Measurements from ENCODE around the gene FGF4. TPM values are rescaled to one million over a fixed set of nuclear protein-coding genes. Genes with fewer than 3 reads are reported as not detected.

Gene FGF4
- total RNA-seq, 1 experiment from 2014 or later, result not detected

DNA sequence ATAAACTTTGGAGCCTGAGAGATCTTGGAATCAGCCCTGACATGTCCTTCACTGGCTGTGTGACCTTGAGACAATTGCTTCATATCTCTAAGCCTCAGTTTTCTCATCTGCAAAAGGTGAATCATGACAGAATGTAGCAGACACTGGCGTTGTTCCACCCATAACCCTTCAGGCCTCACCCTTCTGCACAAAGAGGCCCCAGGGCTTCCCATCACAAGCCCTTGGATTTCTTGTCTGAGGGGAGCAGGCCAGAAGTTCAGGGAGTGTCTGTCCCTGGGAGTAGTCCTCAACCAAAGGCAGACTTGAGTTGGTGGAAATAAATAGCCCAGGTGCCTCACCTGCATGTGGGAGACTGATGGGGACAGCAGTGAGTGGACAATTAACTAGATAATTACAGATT lies 27.4 kb upstream of the FGF4 start:
- H3K9ac ChIP-seq (ENCODE audit: low read length), result no peak overlapping the region
- no peaks in the 10 kb centered on the region for H3K9me2 ChIP-seq (replicated peaks; ENCODE audit: insufficient read depth, low read length)
- no peak overlapping the region for H3K4me2 ChIP-seq (ENCODE audit: low read depth, low read length, poor library complexity, severe bottlenecking)
- no peaks in the 10 kb centered on the region for H3K79me2 ChIP-seq (ENCODE audit: low read length)
- H4K20me1 ChIP-seq (ENCODE audit: insufficient read depth, low read depth, low read length), result no peaks in the 10 kb centered on the region
- H3K36me3 ChIP-seq (ENCODE audit: insufficient read depth, low read length), result no peaks in the 10 kb centered on the region
- H3K27me3 ChIP-seq (ENCODE audit: low read length), result no peaks in the 10 kb centered on the region
- H3K4me3 ChIP-seq (ENCODE audit: low read length), result no peak overlapping the region
- DNase-seq, result no peak
- no peaks in the 10 kb centered on the region for H3K9me3 ChIP-seq (ENCODE audit: low read length)
- no peaks in the 10 kb centered on the region for H3K4me1 ChIP-seq (ENCODE audit: low read length)
- H3K27ac ChIP-seq (ENCODE audit: low read length), result no peak overlapping the region
- H2AFZ ChIP-seq (ENCODE audit: low read length), result no peak overlapping the region

DNA sequence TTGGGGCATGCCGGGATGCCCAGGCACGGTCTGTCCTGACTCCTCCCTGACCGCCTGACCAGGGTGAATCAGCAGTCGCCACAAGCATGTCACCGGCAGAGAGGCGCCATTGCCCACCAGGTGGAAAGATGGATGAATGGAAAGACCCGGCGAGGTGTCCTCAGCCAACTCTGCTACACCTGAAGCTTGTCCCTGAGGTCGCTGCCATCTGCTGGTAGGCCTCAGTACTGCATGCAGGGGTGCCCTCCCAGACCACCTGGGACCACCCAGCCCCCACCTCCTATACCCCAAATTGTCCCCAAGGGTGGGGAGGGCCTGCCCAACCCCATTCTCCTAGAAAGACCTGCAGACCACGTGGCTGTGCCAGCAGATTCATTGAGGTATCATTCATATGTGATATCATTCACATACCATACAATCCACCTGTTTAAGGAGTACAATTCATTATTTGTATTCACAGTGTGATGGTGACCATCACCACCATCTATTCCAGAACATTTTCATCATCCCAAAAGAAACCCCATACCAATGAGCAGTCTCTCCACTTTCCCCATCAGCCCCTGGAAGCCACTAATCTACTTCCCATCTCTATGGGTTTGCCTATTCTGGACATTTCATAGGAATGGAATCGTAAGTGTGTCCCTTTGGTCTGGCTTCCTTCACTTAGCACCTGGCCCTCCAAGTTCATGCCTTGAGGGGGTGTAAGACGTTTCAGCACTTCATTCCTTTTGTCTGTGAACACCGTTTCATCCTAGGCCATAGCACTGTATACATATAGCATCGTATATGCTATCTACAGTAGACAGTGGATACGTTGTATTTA lies 26.6 kb upstream of the FGF4 start:
- Histone ChIP-seq H4K20me1 (ENCODE audit: insufficient read depth, low read depth, low read length) (no peaks in the 10 kb centered on the region), H3K4me1 (ENCODE audit: low read length) (no peaks in the 10 kb centered on the region), H3K9me3 (ENCODE audit: low read length) (no peaks in the 10 kb centered on the region), H3K4me2 (ENCODE audit: low read depth, low read length, poor library complexity, severe bottlenecking) (no peak overlapping the region), H3K79me2 (ENCODE audit: low read length) (no peaks in the 10 kb centered on the region), H3K27me3 (ENCODE audit: low read length) (no peaks in the 10 kb centered on the region), H3K36me3 (ENCODE audit: insufficient read depth, low read length) (no peaks in the 10 kb centered on the region), H2AFZ (ENCODE audit: low read length) (no peak overlapping the region), H3K27ac (ENCODE audit: low read length) (no peak overlapping the region), H3K4me3 (ENCODE audit: low read length) (no peak overlapping the region), H3K9ac (ENCODE audit: low read length) (no peak overlapping the region), H3K9me2 (replicated peaks; ENCODE audit: insufficient read depth, low read length) (no peaks in the 10 kb centered on the region)
- DNase-seq, result peak; percentile 81

DNA sequence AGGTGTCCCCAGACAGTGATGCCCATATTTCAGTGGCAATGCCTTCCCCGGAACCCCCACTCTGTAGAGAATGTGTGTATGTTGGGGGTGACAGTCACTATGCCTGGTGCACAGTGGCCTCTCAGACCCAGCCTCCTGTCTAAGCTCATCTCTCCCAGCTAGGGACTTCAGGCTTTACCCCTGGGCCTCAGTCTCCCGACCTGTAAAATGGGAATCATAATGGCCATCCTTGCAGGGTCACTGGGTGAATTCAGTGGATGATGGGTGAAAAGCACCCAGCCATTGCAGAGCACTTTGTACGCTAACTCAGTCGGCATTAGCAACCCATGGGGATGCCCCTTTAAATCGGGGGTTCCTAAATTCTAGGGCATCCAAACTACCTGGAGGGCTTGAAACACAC lies 25.1 kb upstream of the FGF4 start:
- Histone ChIP-seq H3K4me3 (ENCODE audit: low read length) (no peak overlapping the region), H3K4me2 (ENCODE audit: low read depth, low read length, poor library complexity, severe bottlenecking) (no peak overlapping the region), H2AFZ (ENCODE audit: low read length) (no peak overlapping the region), H3K27me3 (ENCODE audit: low read length) (no peaks in the 10 kb centered on the region), H3K9me3 (ENCODE audit: low read length) (no peaks in the 10 kb centered on the region), H3K36me3 (ENCODE audit: insufficient read depth, low read length) (no peaks in the 10 kb centered on the region), H4K20me1 (ENCODE audit: insufficient read depth, low read depth, low read length) (no peaks in the 10 kb centered on the region), H3K27ac (ENCODE audit: low read length) (no peak overlapping the region), H3K79me2 (ENCODE audit: low read length) (no peaks in the 10 kb centered on the region), H3K9me2 (replicated peaks; ENCODE audit: insufficient read depth, low read length) (no peaks in the 10 kb centered on the region), H3K4me1 (ENCODE audit: low read length) (no peaks in the 10 kb centered on the region), H3K9ac (ENCODE audit: low read length) (no peak overlapping the region)
- DNase-seq, result no peak

DNA sequence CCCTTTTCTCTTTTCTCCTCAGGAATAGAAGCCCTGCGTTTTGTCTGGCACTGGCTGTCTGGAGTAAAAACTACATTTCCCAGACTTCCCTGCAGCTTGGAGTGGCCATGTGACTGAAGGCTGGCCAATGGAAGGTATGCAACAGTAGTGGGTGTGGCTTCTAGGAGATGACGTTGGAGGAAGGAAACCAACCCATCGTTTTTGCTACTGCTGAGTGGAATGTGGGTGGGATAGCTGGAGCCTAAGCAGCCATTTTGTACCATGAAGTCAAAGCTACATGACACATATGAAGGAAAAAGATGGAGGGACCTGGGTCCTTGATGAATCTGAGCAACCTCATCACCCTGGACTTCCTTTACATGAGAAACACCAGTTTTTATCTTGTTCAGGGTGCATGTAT lies 24.4 kb upstream of the FGF4 start:
- peak; percentile 75 for DNase-seq
- H3K9ac ChIP-seq (ENCODE audit: low read length), result no peak overlapping the region
- no peaks in the 10 kb centered on the region for H3K9me2 ChIP-seq (replicated peaks; ENCODE audit: insufficient read depth, low read length)
- H3K36me3 ChIP-seq (ENCODE audit: insufficient read depth, low read length), result no peaks in the 10 kb centered on the region
- no peak overlapping the region for H3K4me2 ChIP-seq (ENCODE audit: low read depth, low read length, poor library complexity, severe bottlenecking)
- H3K79me2 ChIP-seq (ENCODE audit: low read length), result no peaks in the 10 kb centered on the region
- H2AFZ ChIP-seq (ENCODE audit: low read length), result no peak overlapping the region
- H3K27me3 ChIP-seq (ENCODE audit: low read length), result no peaks in the 10 kb centered on the region
- no peaks in the 10 kb centered on the region for H3K9me3 ChIP-seq (ENCODE audit: low read length)
- H3K4me1 ChIP-seq (ENCODE audit: low read length), result no peaks in the 10 kb centered on the region
- no peak overlapping the region for H3K4me3 ChIP-seq (ENCODE audit: low read length)
- no peak overlapping the region for H3K27ac ChIP-seq (ENCODE audit: low read length)
- H4K20me1 ChIP-seq (ENCODE audit: insufficient read depth, low read depth, low read length), result no peaks in the 10 kb centered on the region

DNA sequence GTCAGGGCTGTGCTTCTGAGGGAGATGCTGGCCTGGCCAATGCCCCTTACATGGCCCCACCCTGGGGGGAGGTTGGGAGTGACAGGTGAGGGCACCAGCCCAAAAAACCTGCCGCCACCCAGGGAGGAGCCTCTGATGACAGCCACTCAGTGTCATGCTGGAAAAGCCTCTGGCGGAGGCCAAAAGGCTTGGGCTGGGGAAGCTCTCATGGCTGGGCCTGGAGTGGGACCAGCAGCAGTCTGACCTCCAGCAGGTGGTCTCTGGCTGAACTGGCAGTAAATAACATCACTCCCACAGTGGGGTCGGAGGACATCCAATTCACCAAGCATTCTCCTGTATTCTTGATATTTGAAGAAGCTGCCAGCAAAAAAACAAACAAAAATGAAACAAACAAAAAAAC lies 24.0 kb upstream of the FGF4 start:
- no peak overlapping the region for H3K4me2 ChIP-seq (ENCODE audit: low read depth, low read length, poor library complexity, severe bottlenecking)
- no peaks in the 10 kb centered on the region for H3K27me3 ChIP-seq (ENCODE audit: low read length)
- no peak overlapping the region for H3K9ac ChIP-seq (ENCODE audit: low read length)
- no peaks in the 10 kb centered on the region for H3K36me3 ChIP-seq (ENCODE audit: insufficient read depth, low read length)
- no peaks in the 10 kb centered on the region for H3K9me2 ChIP-seq (replicated peaks; ENCODE audit: insufficient read depth, low read length)
- no peaks in the 10 kb centered on the region for H3K79me2 ChIP-seq (ENCODE audit: low read length)
- H4K20me1 ChIP-seq (ENCODE audit: insufficient read depth, low read depth, low read length), result no peaks in the 10 kb centered on the region
- no peaks in the 10 kb centered on the region for H3K9me3 ChIP-seq (ENCODE audit: low read length)
- H3K4me3 ChIP-seq (ENCODE audit: low read length), result no peak overlapping the region
- H3K27ac ChIP-seq (ENCODE audit: low read length), result no peak overlapping the region
- H3K4me1 ChIP-seq (ENCODE audit: low read length), result no peaks in the 10 kb centered on the region
- no peak overlapping the region for H2AFZ ChIP-seq (ENCODE audit: low read length)
- DNase-seq, result no peak

DNA sequence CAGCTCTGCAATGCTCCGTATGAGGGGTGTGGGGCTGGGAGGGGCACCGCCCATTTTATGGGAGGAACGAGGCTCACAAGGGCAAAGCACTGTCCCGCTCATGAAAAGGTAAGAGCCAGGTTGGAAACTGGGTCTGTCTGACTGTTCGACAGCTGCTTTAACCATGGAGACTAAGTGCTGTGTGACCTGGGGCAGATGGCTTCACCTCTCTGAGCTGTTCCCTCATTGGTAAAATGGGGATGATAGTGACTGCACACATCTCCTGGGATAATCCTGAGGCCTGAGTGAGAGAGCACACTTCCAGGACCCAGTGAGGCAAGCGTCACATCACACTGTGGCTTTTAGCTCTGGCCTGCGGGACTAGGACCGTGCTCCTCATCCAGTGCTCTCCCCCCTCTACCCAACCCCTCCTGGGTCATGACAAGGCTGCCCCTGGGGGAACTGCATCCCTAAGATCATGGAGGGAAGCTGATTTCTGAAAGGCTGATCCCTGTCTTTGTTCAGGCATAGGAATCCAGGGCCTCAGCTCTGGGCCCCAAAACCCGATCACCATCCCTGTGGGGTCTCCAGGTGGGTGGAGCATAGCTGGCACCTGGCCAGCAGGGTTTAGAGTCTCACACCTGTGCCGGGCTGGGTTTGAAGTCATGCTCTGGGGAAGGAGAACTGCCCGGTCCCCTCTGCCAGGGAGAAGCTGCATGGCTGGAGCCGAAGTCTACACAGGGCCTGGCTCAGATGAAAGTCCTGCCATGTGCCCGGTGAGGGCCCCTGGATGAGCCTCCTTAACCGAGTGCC lies 22.8 kb upstream of the FGF4 start:
- no peak overlapping the region for H3K27ac ChIP-seq (ENCODE audit: low read length)

DNA sequence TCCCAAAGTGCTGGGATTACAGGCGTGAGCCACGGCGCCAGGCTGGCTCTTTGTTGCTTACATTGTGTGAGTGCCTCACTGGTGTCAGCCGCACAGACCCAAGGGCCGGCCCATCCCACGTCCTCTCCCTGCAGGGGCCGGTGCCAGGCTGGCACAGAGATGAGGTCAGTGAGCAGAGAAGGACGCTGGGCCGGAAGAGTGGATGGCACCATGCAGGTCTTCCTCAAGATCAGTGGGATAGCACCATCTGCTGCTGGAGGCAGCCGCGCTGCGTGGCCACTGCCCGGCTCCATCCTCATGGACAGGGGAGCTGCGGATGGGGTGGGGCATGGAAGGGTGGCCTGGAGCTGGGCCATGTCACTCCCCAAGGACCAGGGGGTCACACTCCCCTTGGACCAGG lies 22.0 kb upstream of the FGF4 start:
- H3K27me3 ChIP-seq (ENCODE audit: low read length), result no peaks in the 10 kb centered on the region
- DNase-seq, result no peak
- H3K79me2 ChIP-seq (ENCODE audit: low read length), result no peaks in the 10 kb centered on the region
- H3K9ac ChIP-seq (ENCODE audit: low read length), result no peak overlapping the region
- no peaks in the 10 kb centered on the region for H3K9me2 ChIP-seq (replicated peaks; ENCODE audit: insufficient read depth, low read length)
- H3K9me3 ChIP-seq (ENCODE audit: low read length), result no peaks in the 10 kb centered on the region
- H2AFZ ChIP-seq (ENCODE audit: low read length), result no peak overlapping the region
- no peaks in the 10 kb centered on the region for H4K20me1 ChIP-seq (ENCODE audit: insufficient read depth, low read depth, low read length)
- no peak overlapping the region for H3K4me2 ChIP-seq (ENCODE audit: low read depth, low read length, poor library complexity, severe bottlenecking)
- H3K4me3 ChIP-seq (ENCODE audit: low read length), result no peak overlapping the region
- no peak overlapping the region for H3K27ac ChIP-seq (ENCODE audit: low read length)
- H3K4me1 ChIP-seq (ENCODE audit: low read length), result no peaks in the 10 kb centered on the region
- no peaks in the 10 kb centered on the region for H3K36me3 ChIP-seq (ENCODE audit: insufficient read depth, low read length)

More for the DNA sequence above, 22.8 kb upstream of the FGF4 start:
- Histone ChIP-seq H3K36me3 (ENCODE audit: insufficient read depth, low read length) (no peaks in the 10 kb centered on the region), H2AFZ (ENCODE audit: low read length) (no peak overlapping the region), H3K9me2 (replicated peaks; ENCODE audit: insufficient read depth, low read length) (no peaks in the 10 kb centered on the region), H3K9me3 (ENCODE audit: low read length) (no peaks in the 10 kb centered on the region), H3K4me1 (ENCODE audit: low read length) (no peaks in the 10 kb centered on the region), H3K9ac (ENCODE audit: low read length) (no peak overlapping the region), H3K79me2 (ENCODE audit: low read length) (no peaks in the 10 kb centered on the region), H3K4me3 (ENCODE audit: low read length) (no peak overlapping the region), H4K20me1 (ENCODE audit: insufficient read depth, low read depth, low read length) (no peaks in the 10 kb centered on the region), H3K4me2 (ENCODE audit: low read depth, low read length, poor library complexity, severe bottlenecking) (no peak overlapping the region), H3K27me3 (ENCODE audit: low read length) (no peaks in the 10 kb centered on the region)
- no peak for DNase-seq

DNA sequence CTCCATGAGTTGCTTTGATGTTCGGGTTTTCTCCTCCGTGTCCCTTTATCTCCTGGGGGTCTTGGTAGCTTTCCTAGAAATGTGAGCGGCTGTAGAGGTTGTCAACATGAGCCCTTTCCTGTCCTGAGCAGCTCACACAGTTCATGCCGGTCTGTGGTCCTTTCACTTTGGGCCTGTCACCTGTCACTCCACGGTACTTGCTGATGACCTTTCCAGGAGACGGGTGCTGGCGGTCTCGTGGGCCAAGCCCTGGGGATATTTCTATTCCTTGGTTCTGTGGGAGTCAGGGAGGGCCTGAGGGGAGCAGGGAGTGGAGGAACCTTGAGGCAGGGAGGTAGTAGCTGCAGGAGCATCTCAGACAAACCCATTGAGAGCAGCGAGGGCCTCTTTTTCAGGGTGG lies 20.9 kb upstream of the FGF4 start:
- Histone ChIP-seq H4K20me1 (ENCODE audit: insufficient read depth, low read depth, low read length) (no peaks in the 10 kb centered on the region), H3K9me2 (replicated peaks; ENCODE audit: insufficient read depth, low read length) (no peaks in the 10 kb centered on the region), H3K9me3 (ENCODE audit: low read length) (no peaks in the 10 kb centered on the region), H3K27me3 (ENCODE audit: low read length) (no peaks in the 10 kb centered on the region), H3K27ac (ENCODE audit: low read length) (no peak overlapping the region), H3K4me3 (ENCODE audit: low read length) (no peak overlapping the region), H3K4me2 (ENCODE audit: low read depth, low read length, poor library complexity, severe bottlenecking) (no peak overlapping the region), H3K36me3 (ENCODE audit: insufficient read depth, low read length) (no peaks in the 10 kb centered on the region), H3K9ac (ENCODE audit: low read length) (no peak overlapping the region), H3K4me1 (ENCODE audit: low read length) (no peaks in the 10 kb centered on the region), H3K79me2 (ENCODE audit: low read length) (no peaks in the 10 kb centered on the region), H2AFZ (ENCODE audit: low read length) (no peak overlapping the region)
- no peak for DNase-seq

All from Karpas-422 (cell line).